SK-N-SH (cell line): ENCODE data around the gene ATAD3B. TPM values are rescaled to one million over a fixed set of nuclear protein-coding genes. Genes with fewer than 3 reads are reported as not detected.
"Not testable (repeated sequence)": the region's sequence is repeated elsewhere in the genome, so short reads cannot be mapped to it uniquely, and the experiment has no call there.

Source experiments
- CTCF ChIA-PET: fragments of 300-600, 350-600 bp; formaldehyde crosslinking; extraction: SDS; loops from one replicate; lab custom pipeline; 2021; lab: Yijun Ruan, JAX
- POLR2A ChIA-PET: fragments of 350-600 bp; sonication (Branson Sonifier 250); formaldehyde crosslinking; extraction: SDS; loops from one replicate; lab custom pipeline; 2020; ENCODE audit warnings: antibody characterized with exemption, inconsistent platforms; lab: Yijun Ruan, JAX
- DNase-seq: peaks from one replicate; pipeline ENCODE4 v3.0.0; 2012
- H2AFZ ChIP-seq: fragments of 200-600 bp; sonication (generic); 2 replicates; pipeline ENCODE4 v1.8.1; 2016; ENCODE audit warnings: antibody characterized with exemption, mild to moderate bottlenecking, low read depth
- H3F3A ChIP-seq: fragments of 200-600 bp; sonication (generic); replicated peaks from 2 replicates; pipeline ENCODE3; 2016; ENCODE audit warnings: antibody characterized with exemption, mild to moderate bottlenecking; ENCODE audit not compliant: insufficient read depth
- H3K27ac ChIP-seq, 2 experiments: fragments of 200-500 bp in 1 of 2; fragments of 200-600 bp in 1 of 2; sonication (Bioruptor generic) in 1 of 2; sonication (generic), shearing (Covaris generic) in 1 of 2; 2 replicates each; pipeline versions ENCODE4 v1.5.1 to v1.6.1; 2014 to 2016; ENCODE audit warnings: low read depth in 2 of 2, inconsistent platforms in 1 of 2, low read length in 1 of 2, mild to moderate bottlenecking in 1 of 2, mixed read lengths in 1 of 2
- H3K27me3 ChIP-seq: fragments of 200-600 bp; sonication (generic), shearing (Covaris generic); 2 replicates; pipeline ENCODE4 v1.6.1; 2016; ENCODE audit warnings: mixed run types; ENCODE audit not compliant: insufficient read depth
- H3K36me3 ChIP-seq, 2 experiments: fragments of 200-500 bp in 1 of 2; fragments of 200-600 bp in 1 of 2; sonication (Bioruptor generic) in 1 of 2; sonication (generic) in 1 of 2; replicated peaks in 1 of 2; 2 replicates each; pipeline versions ENCODE3 to v1.5.1; 2014 to 2016; ENCODE audit warnings: low read length in 1 of 2, mild to moderate bottlenecking in 1 of 2; ENCODE audit not compliant: insufficient read depth in 2 of 2, control insufficient read depth in 1 of 2
- H3K4me1 ChIP-seq, 2 experiments: fragments of 200-500 bp in 1 of 2; fragments of 200-600 bp in 1 of 2; sonication (Bioruptor generic) in 1 of 2; sonication (generic), shearing (Covaris generic) in 1 of 2; 2 replicates each; pipeline versions ENCODE4 v1.5.1 to v1.6.1; 2014 to 2016; ENCODE audit warnings: low read depth in 1 of 2, low read length in 1 of 2, mixed run types in 1 of 2; ENCODE audit not compliant: insufficient read depth in 2 of 2, control insufficient read depth in 1 of 2
- H3K4me2 ChIP-seq: fragments of 200-600 bp; sonication (generic), shearing (Covaris generic); 2 replicates; pipeline ENCODE4 v1.6.1; 2017; ENCODE audit warnings: mixed run types
- H3K4me3 ChIP-seq, 2 experiments: fragments of 200-500 bp in 1 of 2; fragments of 200-600 bp in 1 of 2; sonication (Bioruptor generic) in 1 of 2; sonication (generic), shearing (Covaris generic) in 1 of 2; 2 replicates each; pipeline versions ENCODE4 v1.5.1 to v1.8.1; 2014 to 2016; ENCODE audit warnings: low read depth in 2 of 2, inconsistent platforms in 1 of 2, low read length in 1 of 2, mild to moderate bottlenecking in 1 of 2, mixed read lengths in 1 of 2, moderate library complexity in 1 of 2
- H3K79me2 ChIP-seq: fragments of 200-600 bp; sonication (generic); 2 replicates; pipeline ENCODE4 v1.8.1; 2017; ENCODE audit warnings: mild to moderate bottlenecking; ENCODE audit not compliant: insufficient read depth
- H3K9ac ChIP-seq: fragments of 200-600 bp; sonication (generic); 2 replicates; pipeline ENCODE4 v1.6.1; 2017; ENCODE audit warnings: mixed run types
- H3K9me2 ChIP-seq: fragments of 200-600 bp; sonication (generic); 2 replicates; pipeline ENCODE4 v1.6.1; 2017; ENCODE audit warnings: mixed run types
- H3K9me3 ChIP-seq: fragments of 200-600 bp; sonication (generic); 2 replicates; pipeline ENCODE4 v1.6.1; 2017; ENCODE audit warnings: mixed run types, mild to moderate bottlenecking, moderate library complexity
- H4K20me1 ChIP-seq: fragments of 200-600 bp; sonication (generic); 2 replicates; pipeline ENCODE4 v1.6.1; 2017; ENCODE audit warnings: mild to moderate bottlenecking, mixed run types; ENCODE audit not compliant: insufficient read depth
- CHD2 ChIP-seq: fragments of 150-350 bp; IDR thresholded peaks from 2 replicates; pipeline ENCODE4 v1.6.1; 2018; ENCODE audit warnings: low read length; ENCODE audit not compliant: partially characterized antibody
- EZH2phosphoT487 ChIP-seq: fragments of 200-600 bp; sonication (generic); IDR thresholded peaks from 2 replicates; pipeline ENCODE4 v1.6.1; 2017; ENCODE audit warnings: low read depth, mixed run types, mild to moderate bottlenecking, antibody characterized with exemption, moderate library complexity, borderline replicate concordance
- FOXM1 ChIP-seq: IDR thresholded peaks from 2 replicates; pipeline ENCODE4 v1.4.0; 2012; ENCODE audit warnings: low read depth, mild to moderate bottlenecking
- GABPA ChIP-seq: IDR thresholded peaks from 2 replicates; pipeline ENCODE4 v1.4.0; 2012; ENCODE audit warnings: low read depth, mild to moderate bottlenecking
- GATA2 ChIP-seq: sonication (generic); formaldehyde crosslinking; IDR thresholded peaks from 2 replicates; pipeline ENCODE4 v1.5.0; 2020; ENCODE audit warnings: mild to moderate bottlenecking, missing genetic modification reagents
- IRF3 ChIP-seq: fragments of 150-350 bp; IDR thresholded peaks from 2 replicates; pipeline ENCODE4 v1.6.1; 2016; ENCODE audit warnings: mild to moderate bottlenecking, low read depth, low read length
- JUND ChIP-seq: IDR thresholded peaks from 2 replicates; pipeline ENCODE4 v1.4.0; 2012
- MAX ChIP-seq: IDR thresholded peaks from 2 replicates; pipeline ENCODE4 v1.4.0; 2012; ENCODE audit warnings: low read depth
- MEF2A ChIP-seq: IDR thresholded peaks from 2 replicates; pipeline ENCODE4 v1.4.0; 2012; ENCODE audit warnings: low read depth, borderline replicate concordance
- MXI1 ChIP-seq: IDR thresholded peaks from 2 replicates; pipeline ENCODE4 v1.6.1; 2012; ENCODE audit warnings: mild to moderate bottlenecking, low read depth, low read length, improper control_type of control experiment
- NFIC ChIP-seq: IDR thresholded peaks from 2 replicates; pipeline ENCODE4 v1.4.0; 2012; ENCODE audit warnings: borderline replicate concordance
- NRF1 ChIP-seq: IDR thresholded peaks from 2 replicates; pipeline ENCODE4 v1.6.1; 2012; ENCODE audit warnings: low read depth, mild to moderate bottlenecking, low read length
- POLR2AphosphoS5 ChIP-seq: IDR thresholded peaks from 2 replicates; pipeline ENCODE4 v1.6.1; 2012; ENCODE audit warnings: low read depth, low read length
- RCOR1 ChIP-seq: fragments of 150-350 bp; IDR thresholded peaks from 2 replicates; pipeline ENCODE4 v1.6.1; 2017; ENCODE audit warnings: antibody characterized with exemption, low read length
- RXRA ChIP-seq: IDR thresholded peaks from 2 replicates; pipeline ENCODE4 v1.4.0; 2012; ENCODE audit warnings: low read depth, mild to moderate bottlenecking, borderline replicate concordance
- SMC3 ChIP-seq: IDR thresholded peaks from 2 replicates; pipeline ENCODE4 v1.6.1; 2012; ENCODE audit warnings: low read depth, low read length, improper control_type of control experiment
- TAF1 ChIP-seq: IDR thresholded peaks from 2 replicates; pipeline ENCODE4 v1.6.1; 2012; ENCODE audit warnings: low read depth, mild to moderate bottlenecking, low read length, moderate library complexity, borderline replicate concordance
- WGBS: methylation state at CpG from one replicate; pipeline ENCODE4 v1.1.6; 2017; ENCODE audit warnings: low lambda C conversion rate; 5-methylcytosine and 5-hydroxymethylcytosine counted together
- polyA plus RNA-seq, 3 experiments: library from polyadenylated mRNA; depleted of rRNA; stranded (reverse); fragments of >200 nt; gene quantifications; 2 replicates each; pipeline ENCODE4 v1.2.3, GENCODE V29; 2012

Gene ATAD3B
- polyA plus RNA-seq, 1 of the 3 experiments (the other 2 are of a cell fraction), result 71.6 TPM

- no peaks in the 10 kb centered on the region for H3K9me2 ChIP-seq
- WGBS, result 90% methylated on average over 17 of the region's 19 CpGs
- no peaks in the 10 kb centered on the region for H3K27me3 ChIP-seq
- no peak for DNase-seq
- H3K9ac ChIP-seq, result no peak overlapping the region
- TF ChIP-seq NFIC (no peak), FOXM1 (no peak), EZH2phosphoT487 (no peak), MEF2A (no peak), CHD2 (no peak), RCOR1 (no peak), POLR2AphosphoS5 (no peak), GABPA (no peak), SMC3 (no peak), IRF3 (no peak), NRF1 (no peak), RXRA (no peak), MXI1 (no peak), GATA2 (no peak), MAX (no peak), JUND (no peak), TAF1 (no peak)
- H3K79me2 ChIP-seq, result peaks cover 1% of the 10 kb centered on the region; the same call in 1 of the 2 replicates
- no peak overlapping the region for H3K4me3 ChIP-seq
- H3K9me3 ChIP-seq, result no peaks in the 10 kb centered on the region
- no peak overlapping the region for H3K27ac ChIP-seq
- POLR2A ChIA-PET, result no interaction called here
- H3K36me3 ChIP-seq, result peaks cover 0 to 11% of the 10 kb centered on the region in 2 experiments
- CTCF ChIA-PET, result interaction anchor here (0.9 kb wide), 1 partner anchor 25 kb away, joined by 3 read pairs; no protein-coding TSS in a partner anchor
- H3K4me1 ChIP-seq, result no peaks in the 10 kb centered on the region
- no peak overlapping the region for H3K4me2 ChIP-seq
- H3F3A ChIP-seq, result no peaks in the 10 kb centered on the region
- no peaks in the 10 kb centered on the region for H4K20me1 ChIP-seq
- no peak overlapping the region for H2AFZ ChIP-seq
Observed at GRCh38 chr1:1521331-1521730, 49.8 kb downstream of the ATAD3B start.

GRCh38 chr1:1522536-1522935 lies 51.0 kb downstream of the ATAD3B start:
- 100% methylated on average over 7 of the region's 30 CpGs for WGBS
- H4K20me1 ChIP-seq, H3K4me3 ChIP-seq, H3K27ac ChIP-seq, CTCF ChIA-PET, POLR2A ChIA-PET, H3K79me2 ChIP-seq, H3K27me3 ChIP-seq, H3F3A ChIP-seq, H2AFZ ChIP-seq, H3K4me2 ChIP-seq, H3K9me2 ChIP-seq, DNase-seq, H3K9me3 ChIP-seq, H3K9ac ChIP-seq, H3K4me1 ChIP-seq: not testable (repeated sequence)
- peaks cover 0 to 12% of the 10 kb centered on the region in 2 experiments for H3K36me3 ChIP-seq

GRCh38 chr1:1523226-1523625 lies 51.7 kb downstream of the ATAD3B start:
- POLR2A ChIA-PET, H3K27ac ChIP-seq, H3K4me2 ChIP-seq, H3K9me3 ChIP-seq, H3K4me3 ChIP-seq, H3F3A ChIP-seq, H3K79me2 ChIP-seq, H3K9ac ChIP-seq, H3K27me3 ChIP-seq, H3K4me1 ChIP-seq, DNase-seq, H3K9me2 ChIP-seq, H4K20me1 ChIP-seq, CTCF ChIA-PET, H2AFZ ChIP-seq: not testable (repeated sequence)
- WGBS, result 95% methylated on average over 15 of the region's 31 CpGs
- H3K36me3 ChIP-seq, result peaks cover 0 to 13% of the 10 kb centered on the region in 2 experiments

- WGBS, result 100% methylated on average over 2 of the region's 17 CpGs
- POLR2A ChIA-PET, result not testable (repeated sequence)
Observed at GRCh38 chr1:1523651-1524050, 52.1 kb downstream of the ATAD3B start.

More at GRCh38 chr1:1523651-1524050, 52.1 kb downstream of the ATAD3B start:
- H3K4me1 ChIP-seq, H3K4me2 ChIP-seq, CTCF ChIA-PET, H3K9ac ChIP-seq, H4K20me1 ChIP-seq, H3K4me3 ChIP-seq, H3K27ac ChIP-seq, H3K9me2 ChIP-seq, H3F3A ChIP-seq, H2AFZ ChIP-seq, H3K9me3 ChIP-seq, H3K79me2 ChIP-seq, DNase-seq, H3K27me3 ChIP-seq: not testable (repeated sequence)
- H3K36me3 ChIP-seq, result peaks cover 0 to 16% of the 10 kb centered on the region in 2 experiments
